Activated CD4-positive, alpha-beta T cell treated with anti-CD3 and anti-CD28 coated beads, Interleukin-2, amount 50 U/mL, for 1 hour (primary cell): ENCODE data around the gene NTRK2.

Experiments
- DNase-seq: peaks from one replicate; pipeline ENCODE4 v3.0.0-alpha.2; 2020

NTRK2 gene

DNA sequence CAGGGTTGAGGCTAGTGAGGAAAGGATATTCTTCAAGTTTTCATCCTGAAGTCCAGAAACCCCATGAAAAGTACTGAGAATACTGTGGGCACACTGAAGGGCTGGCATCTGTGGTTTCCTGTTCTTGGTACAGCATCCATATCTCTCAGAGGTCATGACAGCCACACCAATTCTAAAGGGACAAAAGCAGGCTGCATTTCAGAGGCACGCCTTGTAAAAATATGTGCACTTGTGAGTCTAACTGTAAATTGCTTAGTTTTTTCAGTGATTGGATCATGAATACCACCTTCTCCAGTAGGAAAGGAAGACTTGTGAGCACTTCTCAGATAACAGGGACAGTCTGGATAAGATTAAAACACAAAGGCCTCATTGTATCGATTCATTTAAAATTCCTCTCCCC, 230.9 kb downstream of the NTRK2 start:
- DNase-seq = no peak

DNA sequence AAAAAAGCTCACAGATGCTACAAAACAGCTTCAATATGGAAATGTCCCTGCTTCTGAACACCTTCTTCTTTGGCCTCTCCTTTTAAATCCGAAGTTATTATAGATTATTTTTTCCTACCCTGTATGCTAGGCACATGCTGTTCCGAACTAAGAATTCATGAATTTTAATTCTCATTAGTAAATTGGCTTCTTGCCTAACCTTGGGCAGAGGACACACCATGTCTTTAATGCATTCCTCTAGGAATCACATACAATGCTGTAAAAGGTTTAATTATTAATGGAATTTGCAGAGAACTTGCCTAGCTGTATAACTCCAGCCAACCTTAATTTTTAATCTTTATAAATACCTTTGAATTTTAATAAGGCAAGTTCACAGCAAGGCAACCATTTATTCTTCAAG, 234.4 kb downstream of the NTRK2 start:
- no peak for DNase-seq

DNA sequence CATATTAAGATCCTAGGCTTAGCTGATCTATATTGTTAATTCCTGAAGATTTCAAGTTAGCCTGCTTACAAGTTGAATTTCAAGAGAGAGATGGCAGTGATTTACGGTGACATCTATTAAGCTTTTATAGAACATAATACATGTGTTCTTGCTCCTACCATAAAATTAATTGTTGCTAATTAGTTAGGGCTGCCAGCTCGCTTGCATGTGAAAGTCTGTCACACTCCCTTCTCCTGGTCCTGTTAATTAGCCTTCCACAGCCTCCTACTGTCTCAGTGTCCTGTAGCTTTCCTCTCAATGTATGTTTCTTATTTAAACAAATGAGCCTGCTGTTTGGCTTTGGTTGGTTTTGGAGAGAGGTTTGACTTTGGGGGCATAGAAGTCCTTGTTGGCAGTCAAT, 247.2 kb downstream of the NTRK2 start:
- DNase-seq = no peak

DNA sequence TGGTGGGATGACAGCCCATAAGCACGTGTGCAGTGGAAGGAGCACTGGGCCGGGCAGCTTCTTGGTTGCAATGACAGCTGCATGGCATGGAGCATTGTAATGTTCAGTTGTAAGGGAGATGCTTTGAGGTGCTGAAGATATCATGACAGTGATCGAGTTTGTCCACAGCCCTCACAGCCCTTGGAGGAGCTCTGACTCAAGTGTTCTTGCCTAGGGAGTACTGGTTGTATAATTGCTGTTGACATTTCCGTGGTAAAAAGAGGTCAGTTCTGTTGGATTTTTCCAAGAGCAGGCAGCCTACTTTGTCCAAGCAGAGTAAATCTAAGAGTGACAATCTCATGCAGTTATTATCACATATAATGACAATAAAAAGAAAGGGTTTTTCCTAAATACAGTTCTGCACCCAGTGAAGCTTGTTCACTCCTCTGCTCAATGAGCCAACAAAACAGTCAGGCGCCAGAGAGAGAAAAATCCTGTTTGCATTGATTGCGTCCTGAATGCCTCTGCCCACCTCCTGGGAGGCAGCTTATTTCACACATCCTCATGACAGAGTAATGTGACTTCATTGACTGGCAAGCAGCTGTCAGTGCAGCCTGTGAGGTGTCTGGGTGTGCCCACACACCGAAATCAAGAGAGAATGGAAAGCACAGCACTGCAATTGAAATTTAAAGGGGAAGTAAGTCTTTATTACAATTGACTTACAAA, 248.0 kb downstream of the NTRK2 start:
- DNase-seq = no peak

DNA sequence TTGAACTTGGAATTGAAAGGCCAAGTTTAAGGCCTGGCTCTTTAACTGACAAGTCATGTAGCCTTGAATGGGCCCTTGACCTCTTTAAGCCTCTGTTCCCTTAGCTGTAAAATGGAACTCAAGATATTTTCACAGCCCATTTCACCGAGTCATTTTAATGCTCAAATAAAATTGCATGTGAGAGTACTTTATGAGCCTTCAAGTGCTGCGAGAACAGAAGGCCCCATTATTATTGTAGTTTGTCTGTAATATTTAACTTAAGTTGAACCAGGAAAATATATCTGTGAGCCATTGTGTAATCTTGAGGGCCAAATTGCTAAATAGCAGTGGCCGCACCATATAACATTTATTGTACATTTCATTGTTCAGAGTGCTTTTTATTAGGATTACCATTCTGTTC, 249.9 kb downstream of the NTRK2 start:
- no peak for DNase-seq

DNA sequence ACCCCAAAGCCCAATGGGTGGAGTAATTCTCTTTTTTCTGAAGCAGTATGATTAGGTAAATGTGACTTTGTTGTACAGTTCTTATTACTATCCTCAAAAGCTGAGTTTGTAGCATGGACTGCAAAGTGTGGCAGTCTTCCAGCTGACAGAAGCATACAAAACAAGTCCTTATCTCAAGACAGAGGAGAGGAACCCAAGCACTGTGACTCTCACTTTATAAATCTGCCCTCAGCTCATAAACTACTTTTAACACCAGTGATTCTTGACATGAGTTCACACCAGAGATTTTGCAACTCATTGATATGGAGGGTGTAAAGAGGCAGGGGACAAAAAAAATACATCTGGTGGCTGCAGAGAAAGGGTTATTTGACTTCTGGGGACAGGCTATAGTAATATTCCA, 251.6 kb downstream of the NTRK2 start:
- no peak for DNase-seq

DNA sequence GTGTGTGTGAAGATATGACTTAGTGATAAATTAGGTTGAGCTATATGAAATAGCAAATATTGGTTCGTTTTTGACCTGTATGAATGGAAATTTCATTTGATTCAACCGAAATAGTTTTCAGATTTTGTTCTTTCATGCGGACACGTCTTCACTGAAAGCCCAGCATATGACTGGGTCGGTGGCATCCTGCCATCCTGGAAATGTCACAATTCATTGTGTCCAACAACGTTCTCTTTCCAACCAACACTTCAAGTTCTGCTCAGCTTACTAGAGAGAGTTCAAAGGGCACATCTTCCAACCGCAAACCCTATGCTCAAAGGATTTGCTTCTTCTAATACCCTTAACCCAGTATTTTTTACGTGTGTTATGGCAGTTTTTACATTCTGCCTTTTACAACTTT, 252.5 kb downstream of the NTRK2 start:
- DNase-seq = no peak

DNA sequence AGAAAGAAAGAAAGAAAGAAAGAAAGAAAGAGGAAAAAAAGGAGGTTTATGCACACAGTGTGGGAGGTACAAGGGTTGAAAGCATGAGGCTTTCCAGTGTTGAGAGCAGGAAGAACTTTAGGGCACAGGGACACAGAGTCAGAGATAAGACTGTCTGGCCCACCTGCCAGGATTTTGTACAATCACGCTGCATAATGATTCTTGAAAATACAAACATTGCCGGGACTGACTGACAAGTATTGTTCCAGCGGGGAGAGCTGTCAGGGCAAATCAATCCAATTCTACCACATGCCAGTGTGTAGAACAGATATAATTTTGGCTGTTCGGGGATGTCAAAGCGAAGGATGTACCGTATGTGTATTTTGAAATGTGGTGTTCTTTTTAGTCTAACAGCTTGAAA, 254.7 kb downstream of the NTRK2 start:
- no peak for DNase-seq

DNA sequence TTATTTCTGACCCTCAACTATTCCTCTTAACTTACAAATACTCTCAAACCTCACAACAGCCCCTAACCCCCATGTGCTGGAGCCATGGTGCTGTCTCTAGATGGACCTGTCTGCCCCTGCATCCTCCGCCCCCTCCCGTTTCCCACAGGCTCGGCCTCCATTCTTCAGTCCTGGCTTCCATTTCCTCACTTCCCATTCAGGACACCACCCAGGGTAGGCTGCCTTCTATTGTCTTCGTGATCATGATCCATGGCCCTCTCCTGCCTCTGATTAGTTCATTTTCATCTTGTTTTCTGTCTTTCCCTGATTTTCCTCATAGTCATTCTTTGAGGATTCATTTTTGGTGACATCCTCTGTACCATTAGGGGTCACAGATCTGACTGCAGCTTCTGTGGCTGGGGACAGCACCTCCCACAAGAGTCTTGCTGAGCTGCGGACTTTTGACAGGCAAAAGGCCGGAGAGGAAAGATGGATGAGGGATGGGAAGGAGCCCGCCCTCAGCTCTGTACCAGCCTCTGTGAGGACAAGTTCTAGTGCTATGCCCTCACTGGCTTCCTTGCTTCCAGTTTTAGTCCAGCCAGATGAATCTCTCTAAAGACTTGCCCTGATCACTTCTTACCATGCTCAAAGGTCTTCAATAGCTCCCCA, 255.8 kb downstream of the NTRK2 start:
- no peak for DNase-seq

DNA sequence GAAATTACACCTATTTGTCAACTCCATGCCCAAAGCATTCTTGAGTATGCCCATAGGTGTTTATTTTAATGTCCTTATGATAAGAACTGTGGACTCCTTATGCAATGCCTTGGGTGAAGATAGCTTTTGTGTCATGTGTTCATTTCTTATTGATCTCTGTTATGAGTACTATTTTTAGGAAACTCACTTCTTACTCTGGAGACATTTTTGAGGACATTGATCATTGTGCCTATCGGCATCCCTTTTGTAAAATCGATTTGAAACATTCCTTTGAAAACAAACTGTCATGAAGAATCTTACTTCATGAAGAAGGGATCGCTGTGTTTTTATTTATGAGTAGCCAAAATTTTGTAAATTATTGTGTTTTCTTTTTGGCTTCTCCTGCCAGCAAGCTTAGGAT, 257.3 kb downstream of the NTRK2 start:
- DNase-seq = no peak

DNA sequence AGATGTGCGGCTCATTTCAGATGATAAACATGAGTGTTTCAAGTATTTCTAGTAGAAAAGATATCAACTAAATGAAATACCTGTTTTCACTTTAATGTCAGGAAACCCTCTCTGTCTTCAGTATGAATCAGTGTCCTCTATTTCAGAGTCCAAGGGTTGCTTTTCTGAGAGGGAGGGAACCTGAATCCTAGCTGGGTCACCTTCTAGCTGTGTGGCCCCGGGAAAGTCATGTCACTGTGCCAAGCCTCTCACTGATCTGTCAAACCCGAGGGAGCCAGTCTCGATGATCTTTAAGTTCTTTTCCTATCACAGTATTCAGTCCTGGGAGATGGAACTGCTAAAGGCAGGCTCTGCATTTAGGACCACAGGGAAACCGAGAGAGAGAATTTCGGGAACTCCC, 258.9 kb downstream of the NTRK2 start:
- DNase-seq = no peak

DNA sequence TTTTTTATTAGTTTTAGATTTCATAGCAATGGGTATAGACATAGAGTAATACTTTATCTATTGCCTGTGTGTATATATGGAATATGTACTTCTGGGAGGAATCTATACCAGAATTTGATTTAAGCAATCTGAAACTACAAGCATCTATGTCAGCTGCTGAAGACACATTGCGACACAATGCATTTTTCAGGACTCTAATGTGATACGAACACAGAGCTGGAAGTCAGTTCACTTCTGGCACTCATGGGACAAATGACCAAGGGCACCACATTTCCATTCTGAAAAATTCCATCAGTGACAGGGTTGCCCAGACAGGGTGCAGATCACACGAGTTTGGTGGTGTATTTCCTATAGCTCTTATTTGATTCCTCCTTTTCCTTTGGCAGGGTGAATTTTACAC, 259.5 kb downstream of the NTRK2 start:
- DNase-seq = no peak

DNA sequence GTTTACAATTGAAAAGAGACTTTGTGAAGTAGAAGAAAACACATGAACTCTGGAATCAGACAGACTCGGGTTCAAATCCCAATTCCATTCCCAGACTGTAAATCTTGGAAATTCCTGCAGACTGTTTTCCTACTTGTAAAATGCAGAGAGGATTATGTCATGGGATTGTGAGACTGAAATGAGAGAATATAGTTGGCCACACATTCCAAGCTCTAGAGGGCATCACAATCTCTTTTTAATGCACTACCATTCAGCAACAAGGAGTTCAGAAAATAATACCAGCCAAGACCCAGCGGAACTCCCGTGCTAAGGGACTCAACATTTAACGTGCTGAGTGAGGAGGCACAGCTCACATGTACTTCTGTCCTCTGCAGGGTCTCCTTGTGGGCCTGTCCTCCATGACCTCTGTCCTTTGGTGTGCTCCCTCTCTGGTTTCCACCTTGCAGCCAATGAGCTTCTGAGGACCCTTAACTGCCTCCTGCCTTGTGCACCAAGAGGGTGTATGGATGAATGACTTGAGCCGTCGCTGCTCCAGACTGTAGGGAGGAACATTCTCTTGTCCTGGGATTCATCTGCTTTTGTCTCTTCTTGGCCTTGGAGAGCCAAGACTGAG, 263.5 kb downstream of the NTRK2 start:
- DNase-seq = no peak

DNA sequence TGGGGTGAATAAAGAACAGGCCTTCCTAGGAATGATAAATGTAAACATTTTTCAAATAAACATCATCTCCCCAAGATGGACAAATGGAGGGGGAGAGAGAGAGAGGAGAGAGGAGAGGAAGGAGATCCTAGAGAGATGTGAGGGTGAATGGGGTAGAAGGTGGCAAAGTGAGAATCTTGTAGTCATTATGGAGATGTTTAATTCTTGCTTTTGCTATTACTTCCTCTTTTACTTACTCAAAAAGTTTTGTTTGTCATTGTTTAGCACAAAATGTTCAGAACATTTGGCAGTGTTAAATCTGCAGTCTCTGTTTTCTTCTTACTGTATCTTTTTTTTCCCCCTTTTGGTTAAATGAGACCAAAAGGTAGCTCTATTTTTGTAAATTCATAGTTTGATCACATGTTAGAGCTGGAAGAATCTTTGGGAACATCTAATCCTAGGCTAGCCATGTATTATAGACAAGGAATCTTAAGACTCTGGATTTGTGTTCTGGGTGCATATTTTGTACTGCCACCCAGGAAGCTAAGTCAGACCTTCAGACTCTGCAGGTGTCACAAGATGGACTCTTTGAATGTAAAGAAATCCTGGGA, 266.1 kb downstream of the NTRK2 start:
- no peak for DNase-seq

DNA sequence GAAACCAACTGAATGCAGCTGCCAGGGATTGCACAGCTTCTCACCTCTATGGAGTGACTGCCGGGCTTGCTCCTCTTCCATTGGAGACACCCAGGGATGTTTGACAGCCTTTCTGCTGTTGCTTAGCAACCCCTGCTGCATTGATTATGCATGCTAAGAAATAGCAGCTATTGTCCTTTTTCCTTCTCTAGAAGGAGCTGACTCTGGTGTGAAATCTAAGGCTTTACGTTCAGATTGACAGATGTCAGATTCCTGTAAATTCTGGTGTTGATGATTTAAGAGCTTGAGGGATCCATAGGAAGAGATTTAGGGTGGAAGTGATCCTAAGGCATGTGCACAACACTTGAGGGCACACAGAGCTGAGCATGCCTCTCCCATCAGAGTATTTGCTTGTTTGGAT, 267.7 kb downstream of the NTRK2 start:
- no peak for DNase-seq

DNA sequence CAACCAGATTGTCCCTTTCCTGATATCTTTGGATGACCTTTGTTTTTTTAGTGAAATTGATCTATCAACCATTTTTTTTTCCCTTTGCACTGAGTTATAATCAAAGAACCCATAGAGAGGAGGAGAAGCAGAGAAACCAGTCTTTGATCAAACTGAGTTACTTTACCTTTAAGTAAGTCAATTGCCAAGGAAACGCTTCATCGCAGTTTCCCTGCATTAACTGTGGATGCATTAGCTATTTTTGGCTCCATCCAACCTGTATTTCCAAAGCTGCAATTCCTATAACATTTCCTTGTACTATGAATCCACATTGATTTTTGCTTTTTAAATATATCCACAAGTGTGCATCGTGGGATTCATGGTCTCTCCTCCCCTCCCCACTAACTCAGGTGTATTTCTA, 268.1 kb downstream of the NTRK2 start:
- DNase-seq = no peak

DNA sequence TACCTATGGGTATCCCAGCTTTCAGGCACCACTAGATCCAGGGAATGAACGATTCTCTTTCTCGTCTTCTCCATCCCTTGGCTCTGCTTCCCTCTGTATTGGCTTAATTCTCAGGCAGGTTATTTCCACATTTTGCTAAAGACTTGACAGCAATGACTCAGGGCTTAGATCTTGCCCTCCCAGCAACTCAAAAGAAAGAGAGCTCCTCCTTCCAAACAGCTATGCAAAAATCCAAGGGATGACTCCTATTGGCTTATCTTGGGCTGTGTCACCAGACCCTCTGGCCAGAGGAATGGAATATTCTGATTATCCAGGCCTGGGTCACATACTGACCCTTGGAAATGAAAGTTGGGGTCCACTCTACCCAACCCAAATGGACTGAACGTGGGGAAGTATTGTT, 270.2 kb downstream of the NTRK2 start:
- no peak for DNase-seq

DNA sequence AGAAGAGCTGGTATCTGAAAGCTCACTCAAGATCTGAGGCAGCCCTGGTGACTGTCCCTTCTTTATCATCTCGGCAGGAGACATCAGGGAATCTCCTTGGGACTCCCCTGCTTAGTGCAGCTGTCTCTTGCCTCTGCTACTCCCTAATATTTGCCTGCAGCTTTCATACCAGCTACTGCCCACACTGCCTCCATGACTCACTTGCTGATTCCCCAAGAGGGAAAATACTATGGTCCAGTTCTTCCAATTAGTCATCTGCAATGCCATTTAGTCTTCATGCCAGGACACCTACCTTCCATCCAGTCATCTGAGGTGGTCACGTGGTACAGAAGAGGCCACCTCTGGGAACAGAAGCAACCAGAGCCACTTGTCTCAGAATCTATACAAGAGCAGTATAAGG, 270.8 kb downstream of the NTRK2 start:
- no peak for DNase-seq

DNA sequence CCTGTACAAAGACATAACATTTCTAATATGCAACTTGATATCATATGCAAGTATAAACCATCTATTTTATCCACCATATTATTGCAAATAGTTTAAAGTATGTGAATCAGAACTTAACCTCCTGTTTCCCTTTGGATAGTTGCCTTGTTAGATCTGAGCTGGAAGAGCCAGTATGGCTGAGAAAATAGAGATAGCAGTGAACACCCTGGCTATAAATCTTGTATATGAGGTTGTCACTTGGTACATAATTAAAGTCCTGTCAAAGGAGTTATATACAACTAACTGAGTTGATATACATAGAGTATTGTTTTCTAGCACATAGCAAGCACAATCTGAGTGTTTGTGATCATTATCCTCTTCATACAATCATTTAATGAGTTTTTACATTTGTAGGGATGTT, 272.3 kb downstream of the NTRK2 start:
- no peak for DNase-seq

DNA sequence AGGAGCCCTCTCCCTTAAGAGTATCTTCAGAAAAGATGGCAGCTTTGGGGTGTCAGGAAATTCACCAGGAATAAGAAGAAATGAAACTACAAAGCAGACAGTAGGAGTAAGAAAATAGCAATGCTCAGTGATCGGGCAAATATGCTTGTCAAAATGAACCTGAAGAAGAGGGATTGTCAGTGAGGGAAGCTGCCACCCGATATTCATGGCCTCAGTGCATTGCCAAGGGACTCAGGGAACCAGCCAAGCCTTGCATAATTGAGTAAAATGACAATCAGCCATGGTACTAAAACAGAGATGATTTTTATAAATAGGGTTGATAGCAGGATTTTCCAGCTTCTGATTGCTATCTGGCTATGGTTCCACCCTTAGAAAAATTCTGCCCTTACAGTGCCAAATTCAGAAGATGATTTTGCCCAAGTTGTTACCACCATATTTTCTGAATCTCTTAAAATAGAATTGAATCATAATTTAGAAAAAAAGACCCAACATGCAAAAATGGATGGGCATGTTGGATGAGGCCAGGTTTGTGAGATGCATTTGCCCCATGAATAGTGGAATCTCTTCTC, 274.0 kb downstream of the NTRK2 start:
- DNase-seq = no peak

DNA sequence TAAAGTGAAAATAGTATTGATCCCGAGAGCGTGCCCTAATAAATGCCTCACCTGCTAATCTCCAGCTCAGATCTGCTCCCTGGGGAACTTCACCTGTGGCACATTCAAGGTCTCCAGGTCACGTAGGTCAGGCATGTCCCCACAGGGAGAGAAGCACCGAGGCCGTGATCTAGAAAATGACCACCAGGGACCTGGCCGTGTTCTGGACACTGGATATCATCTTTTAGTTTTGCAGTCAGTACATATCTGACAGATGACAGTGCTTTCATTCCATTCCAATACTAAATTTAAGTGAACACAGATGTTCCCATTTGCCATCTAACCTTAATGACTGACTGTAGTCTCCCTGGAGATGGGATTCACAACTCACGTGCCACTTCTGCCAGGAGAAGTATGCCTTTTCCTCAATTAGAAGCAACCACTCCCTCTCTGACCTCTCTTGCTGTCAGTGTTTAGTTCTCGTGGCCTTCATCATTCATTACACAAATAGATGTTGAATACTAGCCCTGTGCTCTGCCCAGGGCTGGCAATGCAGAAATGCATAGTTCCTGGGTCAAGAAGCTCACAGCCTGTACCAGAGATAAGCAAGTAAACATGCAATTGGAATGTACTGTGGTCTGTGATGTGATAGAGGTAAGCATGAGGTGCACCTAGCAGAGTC, 276.5 kb downstream of the NTRK2 start:
- no peak for DNase-seq

DNA sequence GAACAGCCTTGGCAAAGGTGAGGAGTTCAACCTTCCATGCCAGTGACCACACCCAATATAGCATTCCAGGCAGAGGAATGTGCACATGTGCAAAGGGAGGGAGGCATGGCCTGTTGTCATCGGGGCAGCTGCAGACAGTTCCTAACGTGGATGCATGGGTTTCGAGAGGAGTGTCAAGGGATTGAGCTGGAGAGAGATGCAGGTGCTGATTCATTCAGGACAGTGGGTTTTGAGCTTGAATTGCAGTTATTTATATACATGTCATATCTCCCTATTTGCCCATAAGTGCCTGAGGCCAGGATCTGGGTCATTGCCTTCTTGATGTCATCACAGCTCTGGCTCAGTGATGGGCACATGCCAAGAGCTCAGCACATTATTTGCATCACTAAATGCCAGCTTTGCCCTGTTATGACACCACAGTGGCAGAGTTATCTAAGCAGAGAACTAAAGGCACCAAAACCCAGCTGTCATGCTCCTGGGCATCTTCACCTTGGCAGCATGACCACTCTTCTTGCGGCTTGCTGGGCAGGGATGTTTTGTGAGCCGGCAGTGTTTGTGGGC, 278.0 kb downstream of the NTRK2 start:
- no peak for DNase-seq

DNA sequence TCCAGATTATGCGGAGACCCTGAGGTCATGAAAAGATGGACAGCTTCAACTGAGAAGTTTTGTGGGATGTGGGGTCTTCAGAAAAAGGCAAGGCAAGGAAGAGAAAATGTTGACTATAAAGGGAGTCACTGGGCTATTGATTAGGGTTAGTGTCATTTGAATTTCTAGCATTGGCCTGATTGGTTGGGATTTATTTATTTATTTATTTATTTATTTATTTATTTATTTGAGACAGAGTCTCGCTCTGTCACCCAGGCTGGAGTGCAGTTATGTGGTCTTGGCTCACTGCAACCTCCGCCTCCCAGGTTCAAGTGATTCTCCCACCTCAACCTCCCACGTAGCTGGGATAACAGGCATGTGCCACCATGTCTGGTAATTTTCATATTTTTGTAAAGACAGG, 279.7 kb downstream of the NTRK2 start:
- DNase-seq = no peak
